Fibroblast of mammary gland (primary cell): ENCODE measurements around the gene IQCE.

Experiments used
- DNase-seq: peaks from one replicate; pipeline ENCODE4 v3.0.0-alpha.2; 2010; ENCODE audit warnings: low read depth
- H3K4me3 ChIP-seq: 2 replicates; pipeline ENCODE4 v1.5.1; 2011; ENCODE audit warnings: low read depth, mild to moderate bottlenecking, low read length, moderate library complexity; ENCODE audit not compliant: control insufficient read depth
- CTCF ChIP-seq: conservative IDR thresholded peaks from 2 replicates; pipeline ENCODE4 v1.5.1; 2011; ENCODE audit warnings: low read depth, low read length, inconsistent platforms; ENCODE audit not compliant: control insufficient read depth, insufficient read depth

Gene IQCE

GRCh38 chr7:2638224-2638991 lies 79.6 kb downstream of the IQCE start:
- no peak overlapping the region for H3K4me3 ChIP-seq
- DNase-seq, result peak; percentile 86
- no peak for TF ChIP-seq CTCF

GRCh38 chr7:2639181-2639681 lies 80.5 kb downstream of the IQCE start:
- DNase-seq, result no peak
- H3K4me3 ChIP-seq, result no peak overlapping the region
- TF ChIP-seq CTCF, result no peak

GRCh38 chr7:2639695-2640481 lies 81.1 kb downstream of the IQCE start:
- H3K4me3 ChIP-seq, result no peak overlapping the region
- DNase-seq, result no peak
- TF ChIP-seq CTCF, result no peak

- DNase-seq, result no peak
- H3K4me3 ChIP-seq, result no peak overlapping the region
- no peak for TF ChIP-seq CTCF
These were observed 81.7 kb downstream of the IQCE start for GRCh38 chr7:2640482-2640830.

- no peak overlapping the region for H3K4me3 ChIP-seq
- TF ChIP-seq CTCF, result no peak
- no peak for DNase-seq
These were observed 82.1 kb downstream of the IQCE start for GRCh38 chr7:2640846-2641316.

GRCh38 chr7:2641406-2642393 lies 82.9 kb downstream of the IQCE start:
- H3K4me3 ChIP-seq, result no peak overlapping the region
- TF ChIP-seq CTCF, result no peak
- DNase-seq, result peak; percentile 92
